ENCODE measurements around the gene GARIN3. TPM values are rescaled to one million over a fixed set of nuclear protein-coding genes. Genes with fewer than 3 reads are reported as not detected.
A peak's percentile ranks its signal among the peaks of the same experiment; 100 is the strongest.

GARIN3 gene
- total RNA-seq, 1 donor from 2014 or later, result not detected

DNA sequence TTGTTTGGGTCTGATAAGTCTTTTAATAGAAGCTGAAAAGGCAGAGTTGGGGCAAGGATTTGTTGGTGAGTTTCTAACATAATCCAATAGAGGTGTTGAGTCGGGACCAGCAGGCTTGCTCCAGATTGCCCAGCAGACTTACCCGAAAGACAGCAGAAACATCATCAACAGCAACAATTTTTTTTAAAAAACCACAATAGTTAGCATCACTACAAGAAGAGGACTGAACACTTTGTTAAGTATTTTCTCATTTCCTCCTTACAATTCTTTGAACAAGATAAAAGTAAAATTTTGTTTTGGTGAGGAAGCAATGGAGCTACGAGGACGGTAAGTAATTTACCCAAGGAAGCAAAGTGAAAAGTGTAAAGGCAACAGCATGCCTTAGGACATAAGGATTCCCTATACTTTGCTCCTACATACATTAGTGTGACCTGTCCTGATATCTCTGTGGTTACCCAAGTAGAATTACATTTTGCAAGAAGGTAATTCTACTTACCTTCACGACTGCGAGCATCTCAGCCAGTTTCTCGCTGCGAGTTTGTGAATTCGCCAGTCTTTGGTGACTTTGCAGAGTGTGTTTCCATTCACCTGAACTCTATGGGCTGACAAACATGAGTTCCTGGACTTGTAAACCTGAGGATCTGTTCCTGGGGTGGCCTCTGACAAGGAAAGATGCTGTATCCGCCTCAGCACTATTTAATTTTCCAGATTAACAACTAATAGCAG, 27.8 kb upstream of the GARIN3 start:
- H3K4me1 ChIP-seq, result no peaks in the 10 kb centered on the region
- no peak overlapping the region for H3K4me3 ChIP-seq
- no peaks in the 10 kb centered on the region for H3K36me3 ChIP-seq
- no peaks in the 10 kb centered on the region for H3K27me3 ChIP-seq
- peak overlapping the region; percentile 33 for H3K27ac ChIP-seq
- TF ChIP-seq CTCF (IDR thresholded peaks at IDR 0.05) (no peak), POLR2AphosphoS5 (IDR thresholded peaks at IDR 0.05; ENCODE audit: insufficient read depth in 1 of 2, low read depth in 1 of 2) (no peak), POLR2A (IDR thresholded peaks at IDR 0.05) (no peak)
- DNase-seq (ENCODE audit: extremely low spot score in 2 of 2), result no peak
- intact Hi-C loops (cut with DNase I), result no loop called here
- H3K9me3 ChIP-seq, result no peaks in the 10 kb centered on the region

DNA sequence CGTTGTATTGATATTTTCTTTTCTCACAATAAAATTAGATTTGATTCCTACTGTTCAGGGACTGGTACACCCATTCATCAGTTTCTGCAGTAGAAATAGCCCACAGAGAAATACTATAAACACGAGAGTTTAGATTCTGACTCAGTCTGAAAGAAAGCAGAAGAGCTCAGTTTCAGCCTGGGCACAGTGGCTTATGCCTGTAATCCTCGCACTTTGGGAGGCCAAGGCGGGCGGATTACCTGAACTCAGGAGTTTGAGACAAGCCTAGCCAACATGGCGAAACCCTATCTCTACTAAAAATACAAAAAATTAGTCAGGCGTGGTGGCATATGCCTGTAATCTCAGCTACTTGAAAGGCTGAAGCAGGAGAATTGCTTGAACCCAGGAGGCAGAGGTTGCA, 23.2 kb upstream of the GARIN3 start:
- no peak for TF ChIP-seq CTCF (IDR thresholded peaks at IDR 0.05)
- no peak for TF ChIP-seq POLR2A (IDR thresholded peaks at IDR 0.05)
- TF ChIP-seq POLR2AphosphoS5 (IDR thresholded peaks at IDR 0.05; ENCODE audit: insufficient read depth in 1 of 2, low read depth in 1 of 2), result no peak
- Histone ChIP-seq H3K9me3 (no peaks in the 10 kb centered on the region), H3K4me3 (no peak overlapping the region), H3K36me3 (no peaks in the 10 kb centered on the region), H3K27me3 (no peaks in the 10 kb centered on the region), H3K27ac (no peak overlapping the region), H3K4me1 (no peaks in the 10 kb centered on the region)
- DNase-seq (ENCODE audit: extremely low spot score in 2 of 2), result no peak
- intact Hi-C loops (cut with DNase I), result no loop called here

GRCh38 chr5:157188270-157188669, 22.2 kb upstream of the GARIN3 start:
- Histone ChIP-seq H3K27ac (no peak overlapping the region), H3K4me1 (no peaks in the 10 kb centered on the region), H3K36me3 (no peaks in the 10 kb centered on the region), H3K27me3 (no peaks in the 10 kb centered on the region), H3K9me3 (no peaks in the 10 kb centered on the region), H3K4me3 (no peak overlapping the region)
- intact Hi-C loops (cut with DNase I), result no loop called here
- TF ChIP-seq POLR2A (IDR thresholded peaks at IDR 0.05) (no peak), POLR2AphosphoS5 (IDR thresholded peaks at IDR 0.05; ENCODE audit: insufficient read depth in 1 of 2, low read depth in 1 of 2) (no peak), CTCF (IDR thresholded peaks at IDR 0.05) (no peak)
- no peak for DNase-seq (ENCODE audit: extremely low spot score in 2 of 2)

- TF ChIP-seq CTCF (IDR thresholded peaks at IDR 0.05) (no peak), POLR2A (IDR thresholded peaks at IDR 0.05) (no peak), POLR2AphosphoS5 (IDR thresholded peaks at IDR 0.05; ENCODE audit: insufficient read depth in 1 of 2, low read depth in 1 of 2) (no peak)
- no peaks in the 10 kb centered on the region for H3K9me3 ChIP-seq
- no peak overlapping the region for H3K27ac ChIP-seq
- no peak overlapping the region for H3K4me3 ChIP-seq
- H3K27me3 ChIP-seq, result no peaks in the 10 kb centered on the region
- H3K4me1 ChIP-seq, result no peaks in the 10 kb centered on the region
- H3K36me3 ChIP-seq, result no peaks in the 10 kb centered on the region
- intact Hi-C loops (cut with DNase I), result no loop called here
- no peak for DNase-seq (ENCODE audit: extremely low spot score in 2 of 2)
Observed at GRCh38 chr5:157187046-157187754, 21.1 kb upstream of the GARIN3 start.
